ENCODE results near the gene PIERCE2. TPM values are rescaled to one million over a fixed set of nuclear protein-coding genes. Genes with fewer than 3 reads are reported as not detected.

The PIERCE2 gene
- total and polyA plus RNA-seq, 2 donors (not counting 3 experiments of a cell fraction or from before 2014, with no cell fraction given) = 1.4 to 2.3 TPM

GRCh38 chr15:55401786-55402246, 6.5 kb upstream of the PIERCE2 start:
- Histone ChIP-seq H3K27ac (ENCODE audit: insufficient read depth, low read depth, low read length) (no peak overlapping the region), H4K20me1 (replicated peaks; ENCODE audit: control insufficient read depth, extremely low read depth, insufficient read depth, low read length) (no peaks in the 10 kb centered on the region), H3K9me1 (replicated peaks; ENCODE audit: control insufficient read depth, extremely low read depth, insufficient read depth, low read length) (no peaks in the 10 kb centered on the region), H3K4me2 (ENCODE audit: insufficient read depth, low read length) (no peak overlapping the region), H3K9ac (replicated peaks; ENCODE audit: extremely low read depth, insufficient read depth, low read length) (no peak overlapping the region), H3K4me1 (ENCODE audit: control insufficient read depth, extremely low read depth, insufficient read depth, low read length) (peaks cover 20% of the 10 kb centered on the region), H3K36me3 (ENCODE audit: control insufficient read depth in 2 of 2, extremely low read depth in 1 of 2, insufficient read depth in 2 of 2, low read length in 2 of 2) (no peaks in the 10 kb centered on the region), H3K27me3 (ENCODE audit: control insufficient read depth in 2 of 2, insufficient read depth in 2 of 2, low read length in 2 of 2) (no peaks in the 10 kb centered on the region), H3K4me3 (replicated peaks in 1 of 3; ENCODE audit: insufficient read depth in 1 of 3, low read depth in 1 of 3, low read length in 3 of 3) (no peak overlapping the region), H2AFZ (ENCODE audit: low read depth, low read length) (no peak overlapping the region), H3K79me2 (ENCODE audit: control insufficient read depth, insufficient read depth, low read length) (peaks cover 6% of the 10 kb centered on the region), H3K9me3 (replicated peaks; ENCODE audit: control insufficient read depth, insufficient read depth, low read length) (no peaks in the 10 kb centered on the region)
- ChIA-PET CTCF (interaction anchor here (0.8 to 1.6 kb wide), 4 partner anchors 11 to 38 kb away, joined by 3 to 8 read pairs (median 4); no protein-coding TSS in a partner anchor), POLR2A (no interaction called here)
- intact Hi-C loops (cut with micrococcal nuclease) = no loop called here
- DNase-seq (ENCODE audit: low read depth, low spot score) (no peak), FAIRE-seq (no peak)
- TF ChIP-seq JUN (IDR thresholded peaks at IDR 0.05; ENCODE audit: borderline replicate concordance, insufficient read depth, insufficient read length, low read depth) (no peak), POLR2A (IDR thresholded peaks at IDR 0.05; ENCODE audit: low read depth, low read length) (no peak), CTCF (IDR thresholded peaks at IDR 0.05; ENCODE audit: extremely low read depth in 1 of 2, insufficient read depth in 1 of 2, low read depth in 1 of 2, low read length in 2 of 2) (no peak), EZH2 (IDR thresholded peaks at IDR 0.05; ENCODE audit: borderline replicate concordance, low read depth, low read length, severe bottlenecking) (no peak), MYC (IDR thresholded peaks at IDR 0.05; ENCODE audit: low read depth, low read length) (no peak), POLR2AphosphoS5 (IDR thresholded peaks at IDR 0.05; ENCODE audit: insufficient read depth, low read depth, low read length) (no peak), GATA2 (IDR thresholded peaks at IDR 0.05; ENCODE audit: insufficient read depth, insufficient read length, low read depth, low read length) (no peak), FOS (IDR thresholded peaks at IDR 0.05; ENCODE audit: borderline replicate concordance, insufficient read depth, low read length) (no peak)
- TF ChIP-seq, protein P1, sequence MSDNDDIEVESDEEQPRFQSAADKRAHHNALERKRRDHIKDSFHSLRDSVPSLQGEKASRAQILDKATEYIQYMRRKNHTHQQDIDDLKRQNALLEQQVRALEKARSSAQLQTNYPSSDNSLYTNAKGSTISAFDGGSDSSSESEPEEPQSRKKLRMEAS (IDR thresholded peaks at IDR 0.05; ENCODE audit: insufficient read depth, insufficient read length) = no peak
- dilution Hi-C loops (cut with MboI; ENCODE audit: extremely low pct_ligation_motif_present, low sequenced_read_pairs) = no loop called here
- no TSS peak for BruUV-seq (replicated peaks)
